B cell (primary cell): ENCODE results near the gene GSTA3. TPM values are rescaled to one million over a fixed set of nuclear protein-coding genes. Genes with fewer than 3 reads are reported as not detected.

ENCODE experiments used
- ATAC-seq: fragments of 200-7000 bp; cut with Tn5 transposase; one replicate; pipeline ENCODE4 v1.10.0; 2021; ENCODE audit warnings: low read depth, mild to moderate bottlenecking, moderate number of reproducible peaks, moderate library complexity
- CTCF ChIA-PET: fragments of 350-600 bp; sonication (Branson Sonifier 250); formaldehyde crosslinking; loops from one replicate; lab custom pipeline; 2021; ENCODE audit warnings: antibody characterized with exemption, inconsistent platforms; lab: Charles Lee
- POLR2A ChIA-PET: fragments of 350-600 bp; sonication (Branson Sonifier 250); formaldehyde crosslinking; loops from one replicate; lab custom pipeline; 2021; ENCODE audit warnings: antibody characterized with exemption; lab: Charles Lee
- DNase-seq: peaks from one replicate; pipeline ENCODE4 v3.0.0; 2013
- H2AFZ ChIP-seq: 2 replicates; pipeline ENCODE4 v1.6.1; 2012; ENCODE audit warnings: mild to moderate bottlenecking, low read depth, low read length; ENCODE audit not compliant: insufficient read depth, poor library complexity, severe bottlenecking
- H3K27ac ChIP-seq, 2 donors: 1 replicate in 1 of 2; 2 replicates in 1 of 2; pipeline ENCODE4 v1.5.1; 2012 to 2013; ENCODE audit warnings: low read length in 2 of 2, mild to moderate bottlenecking in 2 of 2, moderate library complexity in 1 of 2
- H3K27me3 ChIP-seq, 4 experiments: fragments of 200-600 bp in 1 of 4; sonication (generic) in 1 of 4; replicated peaks in 1 of 4; 1 replicate in 2 of 4; 2 replicates in 2 of 4; pipeline versions ENCODE4 v1.6.1 to v1.7.0; 2013 to 2016; ENCODE audit warnings: low read length in 3 of 4, mild to moderate bottlenecking in 2 of 4, mixed read lengths in 1 of 4, moderate library complexity in 1 of 4; ENCODE audit not compliant: insufficient read depth in 4 of 4, control insufficient read depth in 3 of 4; ENCODE audit errors: control extremely low read depth in 1 of 4
- H3K36me3 ChIP-seq, 2 experiments: replicated peaks in 1 of 2; 1 replicate in 1 of 2; 2 replicates in 1 of 2; pipeline versions ENCODE4 v1.6.1 to v1.7.1; 2013; ENCODE audit warnings: low read length in 1 of 2; ENCODE audit not compliant: insufficient read depth in 2 of 2, control insufficient read depth in 1 of 2; ENCODE audit errors: control extremely low read depth in 1 of 2, extremely low read depth in 1 of 2
- H3K4me1 ChIP-seq, 2 donors: fragments of 200-600 bp in 1 of 2; sonication (generic) in 1 of 2; 1 replicate in 1 of 2; 2 replicates in 1 of 2; pipeline versions ENCODE4 v1.5.1 to v1.6.1; 2013 to 2017; ENCODE audit warnings: low read length in 2 of 2; ENCODE audit not compliant: control insufficient read depth in 2 of 2, insufficient read depth in 2 of 2
- H3K4me2 ChIP-seq: replicated peaks from 2 replicates; pipeline ENCODE3; 2012; ENCODE audit warnings: mild to moderate bottlenecking, low read depth, low read length; ENCODE audit not compliant: poor library complexity, severe bottlenecking
- H3K4me3 ChIP-seq, 5 experiments: fragments of 200-600 bp in 1 of 5; sonication (generic) in 1 of 5; 1 replicate in 3 of 5; 2 replicates in 2 of 5; pipeline versions ENCODE4 v1.5.1 to v1.7.0; 2011 to 2016; ENCODE audit warnings: low read length in 4 of 5, mild to moderate bottlenecking in 4 of 5, low read depth in 2 of 5, control low read depth in 1 of 5, moderate library complexity in 1 of 5; ENCODE audit not compliant: insufficient read depth in 1 of 5; ENCODE audit errors: control extremely low read depth in 1 of 5, extremely low read depth in 1 of 5
- H3K79me2 ChIP-seq: fragments of 200-600 bp; sonication (generic); one replicate; pipeline ENCODE4 v1.6.0; 2016; ENCODE audit warnings: low read length; ENCODE audit not compliant: control insufficient read depth, insufficient read depth
- H3K9ac ChIP-seq: fragments of 200-600 bp; sonication (generic); 2 replicates; pipeline ENCODE4 v1.6.1; 2017; ENCODE audit warnings: mild to moderate bottlenecking, low read length, moderate library complexity
- H3K9me3 ChIP-seq, 3 donors: one replicate each; pipeline versions ENCODE4 v1.6.1 to v1.7.1; 2013; ENCODE audit warnings: low read length in 2 of 3; ENCODE audit not compliant: control insufficient read depth in 2 of 3, insufficient read depth in 1 of 3; ENCODE audit errors: control extremely low read depth in 1 of 3
- H4K20me1 ChIP-seq: 2 replicates; pipeline ENCODE4 v1.6.0; 2012; ENCODE audit warnings: mild to moderate bottlenecking, low read length; ENCODE audit not compliant: insufficient read depth, control insufficient read depth, poor library complexity, severe bottlenecking
- H3K27ac Mint-ChIP-seq: one replicate; pipeline ENCODE4 v1.8.0; 2021; ENCODE audit warnings: mixed read lengths
- H3K27me3 Mint-ChIP-seq: one replicate; pipeline ENCODE4 v1.8.0; 2021; ENCODE audit warnings: mixed read lengths
- H3K4me1 Mint-ChIP-seq: one replicate; pipeline ENCODE4 v1.8.0; 2021; ENCODE audit warnings: mixed read lengths
- H3K4me3 Mint-ChIP-seq: one replicate; pipeline ENCODE4 v1.8.0; 2021; ENCODE audit warnings: mixed read lengths
- H3K9me3 Mint-ChIP-seq: one replicate; pipeline ENCODE4 v1.8.0; 2022; ENCODE audit warnings: mixed read lengths; ENCODE audit not compliant: insufficient read depth
- EZH2 ChIP-seq: IDR thresholded peaks from 2 replicates; pipeline ENCODE4 v1.6.1; 2012; ENCODE audit warnings: borderline replicate concordance, low read depth, mild to moderate bottlenecking, moderate library complexity, low read length; ENCODE audit not compliant: insufficient read depth, poor library complexity, severe bottlenecking
- WGBS: methylation state at CpG from one replicate; pipeline ENCODE4 v1.1.5; 2013; ENCODE audit warnings: missing lambda C conversion rate; ENCODE audit not compliant: insufficient coverage; 5-methylcytosine and 5-hydroxymethylcytosine counted together
- intact Hi-C: fragments of 100-400 bp; cut with micrococcal nuclease; formaldehyde crosslinking; loops from one replicate; pipeline ENCODE4 v1.10.0; 2022
- polyA plus RNA-seq: library from polyadenylated mRNA; depleted of rRNA; stranded (reverse); fragments of >200 nt; gene quantifications from 2 replicates; pipeline ENCODE4 v1.2.3, GENCODE V29; 2012
- total RNA-seq, 2 donors: library from RNA; stranded (reverse); fragments of 120-200 nt in 1 of 2; gene quantifications; 1 replicate in 1 of 2; 2 replicates in 1 of 2; pipeline versions ENCODE4 v1.2.3 to v1.2.4, GENCODE V29; 2013 to 2022
- TF ChIP-seq, protein P1 (sequence below): fragments of 200-600 bp; IDR thresholded peaks from one replicate; pipeline ENCODE4 v1.8.0; 2022; ENCODE audit warnings: antibody characterized with exemption, mild to moderate bottlenecking

The GSTA3 gene
- total and polyA plus RNA-seq, 2 donors (not counting 1 experiment from before 2014, with no cell fraction given) = not detected

DNA sequence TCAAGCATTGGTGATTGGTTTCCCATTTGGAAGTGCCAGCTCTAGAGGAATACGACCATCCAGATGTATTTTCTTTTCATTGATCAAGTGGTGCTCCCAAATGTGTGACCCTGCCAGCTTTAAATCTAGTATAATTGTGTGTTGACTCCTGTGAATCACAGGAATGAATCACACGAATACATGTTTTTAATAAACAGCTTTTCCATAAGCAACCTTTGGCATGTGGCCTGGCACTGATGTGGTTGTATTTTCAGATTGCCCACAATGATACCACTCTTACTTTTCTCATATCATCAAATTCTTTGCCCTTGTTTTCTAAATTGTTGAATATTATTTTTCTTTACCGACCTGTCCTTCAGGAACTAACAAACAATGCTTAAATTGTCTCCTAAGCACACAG, 367 bp downstream of the GSTA3 start:
- no peaks in the 10 kb centered on the region for H3K79me2 ChIP-seq
- H3K9ac ChIP-seq = no peak overlapping the region
- intact Hi-C loops = no loop called here
- H3K9me3 ChIP-seq = no peaks in the 10 kb centered on the region
- WGBS = 89% methylated on average over 1 of the region's 3 CpGs
- ChIA-PET CTCF (no interaction called here), POLR2A (no interaction called here)
- Mint-ChIP-seq H3K27me3 (peaks cover 6% of the 10 kb centered on the region), H3K4me1 (no peaks in the 10 kb centered on the region), H3K9me3 (no peaks in the 10 kb centered on the region), H3K4me3 (no peak overlapping the region), H3K27ac (no peak overlapping the region)
- H3K27ac ChIP-seq = no peak overlapping the region
- TF ChIP-seq, protein P1, sequence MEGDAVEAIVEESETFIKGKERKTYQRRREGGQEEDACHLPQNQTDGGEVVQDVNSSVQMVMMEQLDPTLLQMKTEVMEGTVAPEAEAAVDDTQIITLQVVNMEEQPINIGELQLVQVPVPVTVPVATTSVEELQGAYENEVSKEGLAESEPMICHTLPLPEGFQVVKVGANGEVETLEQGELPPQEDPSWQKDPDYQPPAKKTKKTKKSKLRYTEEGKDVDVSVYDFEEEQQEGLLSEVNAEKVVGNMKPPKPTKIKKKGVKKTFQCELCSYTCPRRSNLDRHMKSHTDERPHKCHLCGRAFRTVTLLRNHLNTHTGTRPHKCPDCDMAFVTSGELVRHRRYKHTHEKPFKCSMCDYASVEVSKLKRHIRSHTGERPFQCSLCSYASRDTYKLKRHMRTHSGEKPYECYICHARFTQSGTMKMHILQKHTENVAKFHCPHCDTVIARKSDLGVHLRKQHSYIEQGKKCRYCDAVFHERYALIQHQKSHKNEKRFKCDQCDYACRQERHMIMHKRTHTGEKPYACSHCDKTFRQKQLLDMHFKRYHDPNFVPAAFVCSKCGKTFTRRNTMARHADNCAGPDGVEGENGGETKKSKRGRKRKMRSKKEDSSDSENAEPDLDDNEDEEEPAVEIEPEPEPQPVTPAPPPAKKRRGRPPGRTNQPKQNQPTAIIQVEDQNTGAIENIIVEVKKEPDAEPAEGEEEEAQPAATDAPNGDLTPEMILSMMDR = no peak
- no peak for TF ChIP-seq EZH2
- H4K20me1 ChIP-seq = no peaks in the 10 kb centered on the region
- no peaks in the 10 kb centered on the region for H3K27me3 ChIP-seq
- no peak overlapping the region for H2AFZ ChIP-seq
- H3K4me1 ChIP-seq = no peaks in the 10 kb centered on the region
- no peak overlapping the region for H3K4me3 ChIP-seq
- H3K4me2 ChIP-seq = no peak overlapping the region
- ATAC-seq = no peak
- no peak for DNase-seq
- no peaks in the 10 kb centered on the region for H3K36me3 ChIP-seq

DNA sequence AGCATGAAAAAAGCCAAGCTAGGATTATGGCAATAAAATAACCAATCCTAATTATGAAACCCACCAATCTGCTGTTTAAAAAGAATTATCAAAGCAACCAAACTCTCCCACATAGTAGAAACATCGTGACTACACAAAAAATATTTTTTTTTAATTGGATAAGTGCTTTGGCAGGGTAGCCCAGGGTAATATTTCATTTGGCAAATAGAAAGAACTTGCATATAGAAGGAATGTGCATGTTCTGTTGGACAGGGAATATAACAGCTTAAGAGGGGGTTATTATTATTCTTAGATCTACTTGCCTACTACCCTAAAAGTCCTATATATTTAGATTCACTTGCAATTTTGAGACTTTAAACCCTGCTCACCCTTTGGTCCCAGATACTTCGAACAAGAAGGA, 972 bp downstream of the GSTA3 start:
- no peak overlapping the region for H3K4me3 Mint-ChIP-seq
- H3K4me1 ChIP-seq = no peaks in the 10 kb centered on the region
- intact Hi-C loops = no loop called here
- no peak overlapping the region for H3K27ac Mint-ChIP-seq
- no peaks in the 10 kb centered on the region for H3K79me2 ChIP-seq
- POLR2A ChIA-PET = no interaction called here
- no peak overlapping the region for H3K4me2 ChIP-seq
- no peak for DNase-seq
- H3K27me3 ChIP-seq = no peaks in the 10 kb centered on the region
- CTCF ChIA-PET = no interaction called here
- no peak overlapping the region for H3K9ac ChIP-seq
- no peaks in the 10 kb centered on the region for H3K9me3 Mint-ChIP-seq
- no peaks in the 10 kb centered on the region for H3K36me3 ChIP-seq
- H3K27me3 Mint-ChIP-seq = peaks cover 2% of the 10 kb centered on the region
- no peaks in the 10 kb centered on the region for H4K20me1 ChIP-seq
- H3K9me3 ChIP-seq = no peaks in the 10 kb centered on the region
- no peak overlapping the region for H3K4me3 ChIP-seq
- no peak overlapping the region for H3K27ac ChIP-seq
- ATAC-seq = no peak
- no peak overlapping the region for H2AFZ ChIP-seq
- H3K4me1 Mint-ChIP-seq = no peaks in the 10 kb centered on the region
- no CpG with 5 or more reads among the region's 2 CpGs for WGBS
- TF ChIP-seq EZH2 = no peak
- TF ChIP-seq, protein P1 = no peak
